ENCODE measurements around the gene SYT11.
A peak's percentile ranks its signal among the peaks of the same experiment; 100 is the strongest.
"Not testable (repeated sequence)": the region's sequence is repeated elsewhere in the genome, so short reads cannot be mapped to it uniquely, and the experiment has no call there.

SYT11 gene, protein sequence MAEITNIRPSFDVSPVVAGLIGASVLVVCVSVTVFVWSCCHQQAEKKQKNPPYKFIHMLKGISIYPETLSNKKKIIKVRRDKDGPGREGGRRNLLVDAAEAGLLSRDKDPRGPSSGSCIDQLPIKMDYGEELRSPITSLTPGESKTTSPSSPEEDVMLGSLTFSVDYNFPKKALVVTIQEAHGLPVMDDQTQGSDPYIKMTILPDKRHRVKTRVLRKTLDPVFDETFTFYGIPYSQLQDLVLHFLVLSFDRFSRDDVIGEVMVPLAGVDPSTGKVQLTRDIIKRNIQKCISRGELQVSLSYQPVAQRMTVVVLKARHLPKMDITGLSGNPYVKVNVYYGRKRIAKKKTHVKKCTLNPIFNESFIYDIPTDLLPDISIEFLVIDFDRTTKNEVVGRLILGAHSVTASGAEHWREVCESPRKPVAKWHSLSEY
- total RNA-seq: 27.5 to 50.2 (median 35.7) reads per million in 3 experiments

DNA sequence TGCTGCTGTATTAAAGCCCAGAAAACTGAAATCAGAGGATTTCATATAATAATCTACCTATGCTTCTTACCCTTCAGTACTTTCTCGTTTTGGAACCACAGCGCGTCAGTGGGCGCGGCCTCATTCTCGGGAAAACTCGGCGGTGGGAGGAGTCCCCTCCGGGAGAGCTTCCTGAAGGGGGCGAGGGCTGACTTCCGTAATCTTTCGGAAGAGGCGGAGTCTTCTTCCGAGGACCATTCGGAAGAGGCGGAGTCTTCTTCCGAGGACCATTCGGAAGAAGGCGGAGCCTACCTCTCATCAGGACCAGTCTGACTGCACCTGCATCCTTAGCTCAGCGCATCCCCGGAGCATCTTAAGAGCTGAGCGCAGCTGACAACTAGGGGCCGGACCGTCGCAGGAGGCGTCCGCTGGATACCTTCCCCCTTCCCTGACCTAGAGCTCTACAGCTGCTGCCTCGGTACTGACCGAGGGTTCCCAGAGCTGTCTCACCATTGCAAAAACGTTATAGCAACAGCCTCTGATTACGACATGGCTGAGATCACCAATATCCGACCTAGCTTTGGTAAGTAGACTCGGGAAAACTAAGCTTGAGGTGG is at the start of gene SYT11:
SYT11 (plus strand) TSS at position 334 of the 596 bp plus-strand sequence; CDS start at position 529, 195 bp downstream.
- peak; percentile 90 for DNase-seq

DNA sequence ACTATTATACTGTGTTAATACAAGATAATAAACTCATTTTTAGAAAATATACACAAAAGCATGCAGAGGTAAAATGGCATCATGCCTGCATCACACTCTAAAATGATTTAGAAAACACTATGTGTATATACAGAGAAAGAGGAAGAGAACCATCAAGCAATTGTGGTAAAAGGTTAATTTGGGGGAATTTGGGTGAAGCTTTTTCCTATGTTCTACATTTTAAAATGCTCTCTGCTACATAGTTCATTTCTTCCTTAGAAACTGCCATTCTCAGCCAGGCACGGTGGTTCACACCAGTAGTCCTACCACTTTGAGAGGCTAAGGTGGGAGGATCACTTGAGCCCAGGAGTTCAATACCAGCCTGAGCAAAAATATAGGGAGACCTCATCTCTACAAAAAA is 46.5 kb upstream of the SYT11 start:
- no peak for DNase-seq

DNA sequence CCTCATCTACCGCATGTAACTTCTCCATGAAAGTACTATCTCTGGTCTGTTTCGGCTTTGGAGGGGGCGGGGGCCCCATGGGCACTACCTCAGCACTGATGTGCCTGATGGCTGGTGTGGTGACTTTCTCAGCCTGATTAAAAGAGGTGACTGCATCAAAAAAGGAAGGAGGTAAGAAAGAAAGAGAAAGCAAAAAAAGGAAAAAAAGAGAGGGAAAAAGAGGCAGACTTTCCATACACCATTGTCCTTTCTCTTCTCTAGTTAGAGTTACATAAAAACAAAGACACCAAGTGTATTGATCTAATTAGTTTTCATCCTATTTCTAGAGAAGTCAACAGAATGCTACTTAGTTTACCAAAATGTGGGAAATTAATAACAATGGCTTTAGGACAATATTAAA is 45.7 kb upstream of the SYT11 start:
- no peak for DNase-seq

DNA sequence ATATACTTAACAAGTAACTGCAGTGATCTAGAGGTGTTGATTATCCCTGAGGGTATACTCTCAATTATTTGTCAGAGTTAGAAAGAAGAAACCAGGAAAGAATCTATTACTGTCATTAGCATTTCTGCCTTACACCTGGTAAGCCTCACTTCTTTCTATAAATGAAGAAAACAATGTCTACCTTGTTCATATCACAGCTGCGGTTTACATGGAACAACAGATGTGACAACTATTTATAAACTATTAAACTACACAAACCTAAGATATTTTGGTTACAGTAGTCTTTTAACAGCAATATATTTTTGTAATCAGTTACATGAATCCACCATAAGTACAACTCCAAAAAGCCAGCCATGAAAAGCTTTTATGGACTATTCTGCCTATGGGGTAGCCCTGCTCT is 43.0 kb upstream of the SYT11 start:
- no peak for DNase-seq

DNA sequence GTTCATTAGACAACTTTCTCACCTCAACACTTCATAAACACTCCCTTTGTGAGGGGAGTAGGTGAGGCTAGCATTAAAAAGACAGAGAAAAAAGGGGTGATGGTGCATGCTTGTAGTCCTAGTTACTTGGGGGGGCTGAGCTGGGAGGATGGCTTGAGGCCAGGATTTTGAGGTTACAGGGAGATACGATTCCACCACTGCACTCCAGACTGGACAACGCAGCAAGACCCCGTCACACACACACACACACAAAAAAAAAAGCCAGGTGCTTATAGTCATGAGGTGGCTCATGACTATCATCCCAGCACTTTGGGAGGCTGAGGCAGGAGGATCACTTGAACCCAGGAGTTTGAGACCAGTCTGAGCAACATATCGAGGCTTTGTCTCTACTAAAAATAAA is 31.9 kb upstream of the SYT11 start:
- DNase-seq: no peak

DNA sequence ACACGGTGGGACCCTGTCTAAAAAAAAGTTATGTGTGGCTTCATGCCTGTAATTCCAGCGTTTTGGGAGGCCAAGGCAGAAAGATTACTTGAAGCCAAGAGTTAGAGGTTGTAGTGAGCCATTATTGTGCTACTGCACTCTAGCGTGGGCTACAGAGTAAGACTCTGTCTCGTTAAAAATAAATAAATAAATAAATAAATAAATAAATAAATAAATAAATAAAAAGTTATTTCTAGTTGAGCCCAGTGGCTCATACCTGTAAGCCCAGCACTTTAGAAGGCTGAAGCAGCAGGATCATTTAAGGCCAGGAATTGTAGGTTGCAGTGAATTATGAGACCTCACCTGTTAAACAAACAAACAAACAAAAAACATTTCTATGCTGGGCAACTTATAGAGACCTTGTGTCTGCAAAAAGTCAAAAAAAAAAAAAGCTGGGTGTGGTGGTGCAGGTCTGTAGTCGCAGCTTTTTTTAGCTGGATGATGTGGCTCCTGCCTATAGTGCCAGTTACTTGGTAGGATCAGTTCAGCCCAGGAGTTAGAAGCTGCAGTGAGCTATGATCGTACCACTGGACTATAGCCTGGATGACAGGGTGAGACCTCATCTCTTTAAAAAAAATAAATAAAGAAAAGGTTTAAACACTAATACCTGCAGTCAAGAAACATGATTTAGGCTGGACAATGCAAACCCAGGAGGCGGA is 27.9 kb upstream of the SYT11 start:
- DNase-seq: no peak

DNA sequence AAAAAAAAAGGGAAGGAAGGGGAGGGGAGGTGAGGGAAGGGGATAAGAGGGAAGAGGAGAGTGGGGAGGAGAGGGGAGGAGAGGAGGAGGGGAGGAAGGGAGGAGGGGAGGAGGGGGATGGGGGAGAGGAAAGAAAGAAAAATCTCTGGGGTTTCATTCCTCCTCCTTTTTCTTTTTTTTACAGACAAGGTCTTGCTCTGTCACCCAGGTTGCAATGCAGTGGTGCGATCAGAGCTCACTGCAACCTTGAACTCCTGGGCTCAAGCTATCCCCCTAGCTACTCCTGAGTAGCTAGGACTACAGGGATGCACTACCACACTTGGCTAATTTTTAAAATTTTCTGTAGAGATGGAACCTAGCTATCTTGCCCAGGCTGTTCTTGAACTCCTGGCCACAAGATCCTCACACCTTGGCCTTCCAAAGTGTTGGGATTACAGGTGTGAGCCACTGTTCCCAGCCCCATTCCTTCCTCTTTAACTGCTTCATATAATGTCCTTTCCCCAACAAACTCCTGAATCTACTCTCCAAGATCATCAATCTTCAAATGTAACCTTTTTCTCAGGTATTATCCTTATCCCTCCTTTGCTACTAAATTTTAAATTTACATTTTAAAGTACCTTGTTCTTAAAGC is 25.6 kb upstream of the SYT11 start:
- DNase-seq: no peak

GRCh38 chr1:155834296-155834926 is 25.0 kb upstream of the SYT11 start:
- no peak for DNase-seq

GRCh38 chr1:155834927-155835399 is 24.4 kb upstream of the SYT11 start:
- DNase-seq: not testable (repeated sequence)

- DNase-seq: no peak
Measured at GRCh38 chr1:155835548-155835947, 23.8 kb upstream of the SYT11 start.

- no peak for DNase-seq
Measured at GRCh38 chr1:155840386-155840785, 19.0 kb upstream of the SYT11 start.

GRCh38 chr1:155844860-155845421 is 14.4 kb upstream of the SYT11 start:
- DNase-seq: no peak

DNA sequence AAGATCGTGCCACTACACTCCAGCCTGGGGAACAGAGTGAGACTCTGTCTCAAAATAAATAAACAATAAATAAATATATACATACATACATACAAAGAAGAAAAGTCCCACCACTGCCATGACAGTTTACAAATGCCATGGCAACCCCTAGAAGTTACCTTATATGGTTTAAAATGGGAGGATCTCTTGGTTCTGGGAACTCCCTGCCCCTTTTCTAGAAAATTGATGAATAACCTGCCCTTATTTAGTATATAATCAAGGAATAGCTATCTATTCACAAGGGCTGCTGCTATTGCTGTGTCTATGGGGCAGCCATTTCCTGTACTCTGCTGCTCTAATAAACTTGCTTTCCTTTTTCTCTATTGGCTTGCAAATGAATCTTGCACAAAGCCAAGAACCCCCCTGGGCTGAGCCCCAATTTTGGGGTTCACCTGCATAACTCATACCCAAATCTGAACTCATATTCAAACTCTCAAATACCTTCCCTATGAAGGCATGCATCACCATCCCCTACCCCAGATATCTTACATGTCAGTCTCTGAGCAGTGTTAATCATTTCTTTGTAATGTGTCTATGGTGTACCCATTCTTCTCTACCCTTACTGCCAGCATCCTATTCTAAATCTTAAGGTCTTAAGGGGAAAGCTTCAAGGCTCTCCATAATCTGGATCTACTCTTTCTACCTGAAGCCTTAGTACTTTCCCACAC is 11.4 kb upstream of the SYT11 start:
- DNase-seq: no peak

GRCh38 chr1:155850345-155850744 is 9.0 kb upstream of the SYT11 start:
- no peak for DNase-seq

GRCh38 chr1:155856257-155856974 is 3.0 kb upstream of the SYT11 start:
- no peak for DNase-seq

DNA sequence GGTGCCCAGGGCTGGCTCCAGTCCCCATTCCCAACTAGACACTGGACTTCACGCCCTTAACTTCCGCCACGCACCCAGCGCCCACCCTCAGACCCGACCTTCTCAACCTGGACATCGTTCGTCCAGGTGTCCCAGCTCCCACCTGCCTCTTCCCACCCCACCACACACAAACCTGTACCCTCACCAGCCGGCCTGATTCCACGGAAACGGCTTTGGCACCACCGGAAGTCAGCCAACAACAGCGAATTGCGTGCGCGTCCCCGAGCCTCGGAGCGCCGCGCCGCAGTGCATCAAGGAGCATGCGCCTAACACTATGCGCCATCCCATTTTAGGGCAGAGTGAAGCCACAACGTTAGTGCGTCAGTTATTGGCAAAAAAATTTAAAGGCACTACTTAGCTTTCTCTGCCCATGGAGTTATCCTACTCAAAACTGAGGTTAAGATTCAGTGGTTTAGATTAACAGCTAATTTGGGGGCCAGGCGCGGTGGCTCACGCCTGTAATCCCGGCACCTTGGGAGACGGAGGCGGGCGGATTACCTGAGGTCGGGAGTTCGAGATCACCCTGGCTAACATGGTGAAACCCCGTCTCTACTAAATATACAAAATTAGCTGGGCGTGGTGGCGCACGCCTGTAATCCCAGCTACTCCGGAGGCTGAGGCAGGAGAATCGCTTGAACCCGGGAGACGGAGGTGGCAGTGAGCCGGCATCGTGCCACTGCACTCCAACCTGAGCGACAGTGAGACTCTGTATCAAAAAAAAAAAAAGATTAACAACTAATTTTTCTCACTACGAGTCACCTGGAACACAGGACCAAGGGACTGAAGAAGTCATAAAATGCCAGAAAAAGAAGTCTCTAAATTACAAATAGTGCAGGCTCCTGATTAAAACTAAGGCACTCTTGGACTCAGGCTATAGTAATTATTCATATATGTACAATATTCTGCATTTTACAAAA is 2.1 kb upstream of the SYT11 start, which contains the start of gene GON4L:
GON4L (minus strand) TSS at position 240 of the 956 bp plus-strand sequence. CDS start 3,434 bp downstream, outside the sequence.
- peak; percentile 88 for DNase-seq

GRCh38 chr1:155858800-155859233 is 550 bp upstream of the SYT11 start:
- DNase-seq: no peak

- peak; percentile 58 for DNase-seq
Measured at GRCh38 chr1:155859881-155860871, 809 bp downstream of the SYT11 start.

Measured in central memory CD4-positive, alpha-beta T cell (primary cell).